AG04450 (cell line): ENCODE data around the gene AKIRIN2. TPM values are rescaled to one million over a fixed set of nuclear protein-coding genes. Genes with fewer than 3 reads are reported as not detected.

Experiments used
- CTCF ChIA-PET: fragments of 300-600, 350-600 bp; formaldehyde crosslinking; extraction: SDS; loops from one replicate; lab custom pipeline; 2022; ENCODE audit warnings: antibody characterized with exemption, inconsistent platforms; lab: Charles Lee
- POLR2A ChIA-PET: fragments of 350-600 bp; formaldehyde crosslinking; extraction: SDS; loops from one replicate; lab custom pipeline; 2021; ENCODE audit warnings: antibody characterized with exemption, inconsistent platforms; lab: Yijun Ruan, JAX
- DNase-seq: peaks from one replicate; pipeline ENCODE4 v3.0.0-alpha.2; 2011; ENCODE audit warnings: low read depth, low spot score
- H3K27ac ChIP-seq: one replicate; pipeline ENCODE4 v1.5.1; 2012; ENCODE audit warnings: low read depth, low read length, control low read depth
- H3K27me3 ChIP-seq: one replicate; pipeline ENCODE4 v1.6.0; 2012; ENCODE audit warnings: low read length; ENCODE audit not compliant: control insufficient read depth, insufficient read depth
- H3K4me3 ChIP-seq: 2 replicates; pipeline ENCODE4 v1.5.1; 2011; ENCODE audit warnings: mild to moderate bottlenecking, low read depth, low read length, control low read depth
- H3K9me3 ChIP-seq: 2 replicates; pipeline ENCODE4 v1.5.1; 2012; ENCODE audit warnings: low read length; ENCODE audit not compliant: control insufficient read depth, insufficient read depth
- polyA plus RNA-seq: library from polyadenylated mRNA; depleted of rRNA; stranded (reverse); fragments of >200 nt; gene quantifications from 2 replicates; pipeline ENCODE4 v1.2.3, GENCODE V29; 2011
- TF ChIP-seq, protein P1 (sequence below): IDR thresholded peaks from 2 replicates; pipeline ENCODE4 v1.5.1; 2011; ENCODE audit warnings: low read depth, low read length, control low read depth, inconsistent platforms

The AKIRIN2 gene
- polyA plus RNA-seq, 1 experiment, result 30.4 TPM

DNA sequence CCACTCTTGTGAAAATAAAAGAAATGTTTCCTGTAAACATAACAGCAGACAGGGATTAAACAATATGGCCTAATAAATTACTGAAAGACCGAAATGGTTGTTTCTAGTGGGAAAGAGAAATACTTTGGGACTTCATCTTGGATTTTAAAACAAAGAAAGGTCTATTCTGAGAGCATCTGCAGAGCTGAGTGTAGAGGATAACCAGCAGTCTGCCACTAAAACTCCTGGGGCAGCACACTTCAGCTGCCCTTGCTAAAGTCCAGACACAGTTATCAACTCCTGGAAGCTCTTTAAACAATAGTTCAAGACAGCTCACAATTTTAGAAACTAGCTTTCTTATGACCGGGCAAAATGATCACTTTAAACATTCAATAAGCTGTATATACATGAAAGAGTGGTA lies 38.6 kb downstream of the AKIRIN2 start:
- TF ChIP-seq, protein P1, sequence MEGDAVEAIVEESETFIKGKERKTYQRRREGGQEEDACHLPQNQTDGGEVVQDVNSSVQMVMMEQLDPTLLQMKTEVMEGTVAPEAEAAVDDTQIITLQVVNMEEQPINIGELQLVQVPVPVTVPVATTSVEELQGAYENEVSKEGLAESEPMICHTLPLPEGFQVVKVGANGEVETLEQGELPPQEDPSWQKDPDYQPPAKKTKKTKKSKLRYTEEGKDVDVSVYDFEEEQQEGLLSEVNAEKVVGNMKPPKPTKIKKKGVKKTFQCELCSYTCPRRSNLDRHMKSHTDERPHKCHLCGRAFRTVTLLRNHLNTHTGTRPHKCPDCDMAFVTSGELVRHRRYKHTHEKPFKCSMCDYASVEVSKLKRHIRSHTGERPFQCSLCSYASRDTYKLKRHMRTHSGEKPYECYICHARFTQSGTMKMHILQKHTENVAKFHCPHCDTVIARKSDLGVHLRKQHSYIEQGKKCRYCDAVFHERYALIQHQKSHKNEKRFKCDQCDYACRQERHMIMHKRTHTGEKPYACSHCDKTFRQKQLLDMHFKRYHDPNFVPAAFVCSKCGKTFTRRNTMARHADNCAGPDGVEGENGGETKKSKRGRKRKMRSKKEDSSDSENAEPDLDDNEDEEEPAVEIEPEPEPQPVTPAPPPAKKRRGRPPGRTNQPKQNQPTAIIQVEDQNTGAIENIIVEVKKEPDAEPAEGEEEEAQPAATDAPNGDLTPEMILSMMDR, result no peak
- Histone ChIP-seq H3K9me3 (no peaks in the 10 kb centered on the region; the same call in 1 of the 2 replicates), H3K27me3 (no peaks in the 10 kb centered on the region), H3K4me3 (no peak overlapping the region), H3K27ac (no peak overlapping the region)
- ChIA-PET CTCF (interaction anchor here (0.5 to 1.4 kb wide), 2 partner anchors 427 to 597 kb away, joined by 5 read pairs; no protein-coding TSS in a partner anchor), POLR2A (interaction anchor here (0.6 kb wide), 1 partner anchor 16 kb away, joined by 5 read pairs; no protein-coding TSS in a partner anchor)
- no peak for DNase-seq

DNA sequence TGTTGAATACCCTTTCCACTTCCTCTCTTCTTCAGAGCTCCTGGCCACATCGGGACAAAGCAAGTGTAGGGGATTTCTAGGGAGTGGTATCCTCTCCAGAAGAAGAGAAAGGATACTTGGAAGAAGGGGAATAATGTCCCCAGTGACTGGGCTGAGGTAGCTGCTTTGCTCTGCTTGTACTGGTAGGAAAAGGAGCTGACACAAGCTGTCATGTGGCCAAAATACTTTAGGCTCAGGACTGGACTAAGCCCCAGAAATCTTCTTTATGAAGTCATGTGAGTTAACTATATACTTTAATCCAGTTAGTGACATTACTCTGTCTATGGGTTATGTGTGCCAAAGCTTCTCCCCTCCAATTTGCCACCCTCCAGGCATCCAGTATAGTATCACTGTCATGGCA lies 40.5 kb downstream of the AKIRIN2 start:
- Histone ChIP-seq H3K27me3 (no peaks in the 10 kb centered on the region), H3K9me3 (no peaks in the 10 kb centered on the region; the same call in 1 of the 2 replicates), H3K27ac (peak overlapping the region; percentile 48), H3K4me3 (no peak overlapping the region)
- no peak for DNase-seq
- TF ChIP-seq, protein P1, result no peak
- CTCF ChIA-PET, result interaction anchor here (0.6 to 1.3 kb wide), 3 partner anchors 10 to 595 kb away, joined by 3 to 6 read pairs (median 3); no protein-coding TSS in a partner anchor
- POLR2A ChIA-PET, result interaction anchor here (0.7 kb wide), 1 partner anchor 40 kb away, joined by 3 read pairs; no protein-coding TSS in a partner anchor

DNA sequence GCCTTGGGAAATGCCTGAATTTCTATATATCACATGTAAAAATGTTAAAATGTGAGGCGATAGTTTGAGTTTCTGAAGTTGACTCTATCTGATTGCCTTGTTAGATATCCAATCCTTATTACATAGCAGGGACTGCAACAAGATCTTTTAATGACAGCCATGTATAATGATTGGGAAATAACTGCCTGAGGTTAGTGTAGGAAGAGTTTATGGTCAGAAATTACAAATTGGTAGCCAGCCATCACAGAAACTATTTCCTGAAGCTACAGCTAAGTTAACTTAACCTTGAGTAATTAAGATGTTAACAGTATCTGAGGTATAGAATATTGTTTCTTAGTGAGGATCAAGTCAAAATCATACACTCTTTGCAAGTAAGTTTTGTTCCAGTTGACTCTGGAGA lies 41.0 kb downstream of the AKIRIN2 start:
- POLR2A ChIA-PET, result interaction anchor here (0.7 kb wide), 1 partner anchor 40 kb away, joined by 3 read pairs; no protein-coding TSS in a partner anchor
- Histone ChIP-seq H3K9me3 (no peaks in the 10 kb centered on the region; the same call in 1 of the 2 replicates), H3K4me3 (no peak overlapping the region), H3K27ac (no peak overlapping the region), H3K27me3 (no peaks in the 10 kb centered on the region)
- TF ChIP-seq, protein P1, result no peak
- DNase-seq, result no peak
- CTCF ChIA-PET, result interaction anchor here (0.6 to 1.3 kb wide), 3 partner anchors 10 to 594 kb away, joined by 3 to 6 read pairs (median 3); no protein-coding TSS in a partner anchor

DNA sequence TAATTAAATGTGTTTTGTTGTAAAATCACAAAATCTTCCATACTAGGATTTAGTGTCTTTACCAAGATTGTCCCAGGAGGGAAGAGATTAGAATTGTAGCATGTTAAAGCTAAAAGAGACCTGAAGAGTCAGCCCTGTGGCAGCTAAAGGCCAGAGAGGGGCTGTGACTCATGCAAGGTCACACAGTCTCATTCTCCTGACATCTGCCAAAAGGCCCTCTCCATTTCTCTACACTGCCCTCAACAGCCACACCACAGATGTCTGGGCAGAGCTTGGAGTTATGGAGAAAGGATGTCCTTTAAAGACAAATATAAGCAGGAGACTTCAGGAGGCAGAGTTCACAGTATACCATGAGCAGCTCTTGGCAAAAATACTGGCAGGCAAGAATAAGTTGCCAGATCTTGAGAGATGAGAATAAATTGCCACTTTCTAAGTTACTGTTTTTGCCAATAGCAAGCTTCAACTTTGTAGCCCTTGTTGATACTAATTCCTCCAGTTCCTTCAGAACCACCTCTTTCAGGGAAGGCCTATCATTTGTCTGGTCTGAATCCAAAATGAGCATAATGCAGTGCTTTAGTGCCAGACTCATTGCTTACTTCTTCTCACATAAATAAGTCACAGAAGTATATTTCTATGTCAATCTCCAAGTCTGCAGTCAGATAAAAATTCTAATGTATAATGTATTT lies 41.7 kb downstream of the AKIRIN2 start:
- DNase-seq, result peak; percentile 34
- no peaks in the 10 kb centered on the region; the same call in 1 of the 2 replicates for H3K9me3 ChIP-seq
- peak overlapping the region; percentile 58 for H3K27ac ChIP-seq
- no peak overlapping the region for H3K4me3 ChIP-seq
- TF ChIP-seq, protein P1, result no peak
- POLR2A ChIA-PET, result interaction anchor here (0.6 kb wide), 1 partner anchor 66 kb away, joined by 3 read pairs; no protein-coding TSS in a partner anchor
- CTCF ChIA-PET, result interaction anchor here (0.8 kb wide), 1 partner anchor 1211 kb away, joined by 3 read pairs; no protein-coding TSS in a partner anchor
- no peaks in the 10 kb centered on the region for H3K27me3 ChIP-seq

DNA sequence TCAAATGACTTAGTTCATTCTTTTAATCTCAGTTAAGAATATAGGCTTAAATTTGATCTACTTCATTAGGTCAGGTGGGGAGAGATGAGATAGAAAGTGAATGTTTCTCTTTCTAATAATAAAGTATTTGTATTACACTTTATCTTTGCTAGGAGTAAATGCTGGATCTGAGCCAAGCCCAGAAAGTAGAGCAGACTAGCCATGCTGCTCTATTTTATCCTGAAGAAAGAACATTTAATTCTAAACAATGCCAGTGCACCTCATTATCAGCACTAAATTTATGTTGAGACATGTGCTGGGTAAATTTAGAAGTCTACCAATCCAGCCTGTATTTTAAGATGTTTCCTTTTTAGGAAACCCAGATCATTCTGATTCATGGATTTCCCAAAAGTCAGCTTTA lies 43.5 kb downstream of the AKIRIN2 start:
- Histone ChIP-seq H3K27ac (no peak overlapping the region), H3K4me3 (no peak overlapping the region), H3K27me3 (no peaks in the 10 kb centered on the region), H3K9me3 (no peaks in the 10 kb centered on the region; the same call in 1 of the 2 replicates)
- TF ChIP-seq, protein P1, result no peak
- DNase-seq, result no peak
- POLR2A ChIA-PET, result interaction anchor here (0.7 kb wide), 1 partner anchor 26 kb away, joined by 4 read pairs; no protein-coding TSS in a partner anchor
- CTCF ChIA-PET, result no interaction called here
